Activated CD8-positive, alpha-beta memory T cell treated with anti-CD3 and anti-CD28 coated beads for 24 hours (primary cell): ENCODE data around the gene GPR176.

Experiments used
- DNase-seq: peaks from one replicate; pipeline ENCODE4 v3.0.0-alpha.2; 2020

GPR176 gene, protein sequence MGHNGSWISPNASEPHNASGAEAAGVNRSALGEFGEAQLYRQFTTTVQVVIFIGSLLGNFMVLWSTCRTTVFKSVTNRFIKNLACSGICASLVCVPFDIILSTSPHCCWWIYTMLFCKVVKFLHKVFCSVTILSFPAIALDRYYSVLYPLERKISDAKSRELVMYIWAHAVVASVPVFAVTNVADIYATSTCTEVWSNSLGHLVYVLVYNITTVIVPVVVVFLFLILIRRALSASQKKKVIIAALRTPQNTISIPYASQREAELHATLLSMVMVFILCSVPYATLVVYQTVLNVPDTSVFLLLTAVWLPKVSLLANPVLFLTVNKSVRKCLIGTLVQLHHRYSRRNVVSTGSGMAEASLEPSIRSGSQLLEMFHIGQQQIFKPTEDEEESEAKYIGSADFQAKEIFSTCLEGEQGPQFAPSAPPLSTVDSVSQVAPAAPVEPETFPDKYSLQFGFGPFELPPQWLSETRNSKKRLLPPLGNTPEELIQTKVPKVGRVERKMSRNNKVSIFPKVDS

DNA sequence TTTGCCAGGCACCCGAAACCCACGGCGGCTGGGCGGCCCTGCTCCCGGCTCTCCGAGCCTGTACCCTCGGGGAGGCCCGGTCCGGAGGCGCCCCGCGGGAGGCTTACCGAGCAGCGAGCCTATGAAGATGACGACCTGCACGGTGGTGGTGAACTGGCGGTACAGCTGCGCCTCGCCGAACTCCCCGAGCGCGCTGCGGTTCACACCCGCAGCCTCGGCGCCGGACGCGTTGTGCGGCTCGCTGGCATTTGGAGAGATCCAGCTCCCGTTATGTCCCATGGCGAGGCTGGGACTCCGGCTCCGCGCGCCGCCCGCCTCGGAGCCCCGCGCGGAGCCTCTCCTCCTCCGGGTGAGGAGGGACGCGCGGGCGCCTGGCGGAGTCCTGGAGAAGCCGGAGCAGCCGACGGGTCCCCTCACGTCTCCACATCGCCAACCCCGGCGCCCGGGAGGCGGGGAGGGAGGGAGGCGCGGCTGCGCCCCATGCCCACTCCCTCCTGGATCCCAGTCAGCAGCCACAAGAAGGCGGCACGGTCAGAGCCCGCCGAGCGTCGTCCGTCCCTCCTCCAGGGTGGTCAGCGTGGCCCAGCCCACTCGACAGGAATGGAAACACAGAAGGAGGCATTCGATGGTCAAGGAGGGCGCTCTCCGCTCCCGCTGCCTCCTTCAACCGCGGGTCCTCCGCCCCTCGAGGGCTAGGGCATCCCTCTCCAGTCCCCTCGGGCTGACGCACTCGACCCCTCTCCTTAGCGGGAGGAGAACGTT lies at the start of gene GPR176:
Gene GPR176, minus strand, starts transcription at position 519 of the 762 bp plus-strand sequence. Its CDS starts 240 bp downstream, at position 279.
- peak; percentile 72 for DNase-seq

DNA sequence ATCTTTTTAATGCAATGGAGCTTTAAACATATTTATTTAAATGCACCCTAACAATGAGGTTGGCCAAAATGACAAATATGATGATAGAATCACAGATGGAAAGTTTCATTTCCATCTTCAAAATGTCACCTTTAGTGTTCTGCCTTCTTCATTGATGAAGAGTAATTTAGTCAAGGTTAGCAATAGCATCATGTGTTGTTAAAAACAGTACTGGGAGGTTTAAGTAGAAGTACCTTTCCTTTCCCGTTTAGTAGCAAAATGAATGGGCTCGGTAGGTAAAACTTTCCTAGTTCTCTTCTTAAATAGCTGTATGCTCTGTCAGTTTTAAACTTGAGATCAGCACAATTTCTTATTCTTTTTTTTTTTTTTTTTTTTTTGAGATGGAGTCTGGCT lies 48.9 kb upstream of the GPR176 start:
- DNase-seq, result no peak

DNA sequence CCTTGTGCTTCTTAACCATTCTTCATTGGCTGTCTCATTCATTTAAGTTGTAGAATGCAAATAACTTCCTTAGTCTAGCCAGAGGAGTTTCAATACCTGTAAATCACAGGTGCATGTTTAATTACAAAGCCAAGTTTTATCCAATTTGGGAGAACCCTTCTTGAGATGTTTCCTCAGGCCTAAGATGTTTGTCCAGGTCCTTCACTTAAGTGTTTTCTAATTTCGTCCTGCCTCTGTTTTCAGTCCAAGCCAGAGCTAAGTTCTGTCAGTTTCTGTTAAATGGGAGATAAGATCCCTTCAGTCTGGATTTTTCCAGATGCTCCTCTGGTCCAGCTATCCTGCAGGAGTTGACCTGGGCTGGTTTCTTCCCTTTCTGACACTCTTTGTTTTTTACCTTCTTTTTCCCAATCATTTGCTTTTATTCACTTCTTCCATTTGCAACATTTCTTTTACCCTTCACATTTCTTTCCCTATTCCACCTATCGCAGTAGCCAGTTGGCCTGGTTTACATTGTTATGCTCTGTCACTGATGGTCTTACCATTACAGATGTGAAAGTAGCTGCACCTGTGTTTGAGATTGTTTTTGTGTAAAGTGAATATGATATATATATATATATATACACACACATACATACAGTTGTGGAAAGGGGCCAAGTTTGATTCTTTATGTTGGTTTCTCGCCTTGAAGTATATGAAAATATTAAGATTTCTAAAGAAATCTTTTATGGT lies 48.4 kb upstream of the GPR176 start:
- no peak for DNase-seq

DNA sequence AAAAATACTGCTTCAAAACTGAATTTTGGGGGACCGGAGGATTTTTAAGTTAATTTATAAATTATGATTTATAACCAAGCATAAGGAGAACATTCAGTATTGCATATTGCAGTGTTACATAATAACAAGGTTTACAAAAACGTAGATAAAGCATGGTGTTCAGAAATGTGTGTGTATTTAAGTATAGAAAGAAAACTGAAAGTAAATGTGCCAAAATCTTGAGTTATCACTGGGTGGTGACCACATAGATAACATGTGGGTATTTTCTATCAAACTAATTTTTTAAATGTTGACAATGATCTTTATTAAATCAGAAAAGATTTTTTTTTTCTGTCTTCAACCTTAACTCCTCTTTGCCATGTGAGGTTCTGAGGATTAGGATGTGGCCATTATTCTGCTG lies 46.5 kb upstream of the GPR176 start:
- no peak for DNase-seq

DNA sequence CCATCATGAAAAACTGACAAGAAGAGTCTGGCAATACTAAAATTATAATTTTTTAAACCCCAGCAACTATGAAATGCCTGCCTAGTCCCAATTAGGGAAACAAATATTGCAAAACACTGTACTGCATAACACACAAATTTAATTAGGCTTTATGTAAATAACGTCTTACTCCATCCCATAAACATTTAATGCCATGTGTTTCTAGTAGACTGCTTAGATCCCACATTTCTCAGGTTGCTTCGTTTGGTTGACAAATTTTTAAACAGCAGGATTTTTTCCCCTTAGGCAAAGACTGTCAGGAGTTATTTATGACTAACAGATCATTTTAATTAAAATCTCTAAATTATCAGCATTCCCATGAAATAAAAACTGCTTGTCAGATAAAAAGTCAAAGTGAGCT lies 43.7 kb upstream of the GPR176 start:
- no peak for DNase-seq

DNA sequence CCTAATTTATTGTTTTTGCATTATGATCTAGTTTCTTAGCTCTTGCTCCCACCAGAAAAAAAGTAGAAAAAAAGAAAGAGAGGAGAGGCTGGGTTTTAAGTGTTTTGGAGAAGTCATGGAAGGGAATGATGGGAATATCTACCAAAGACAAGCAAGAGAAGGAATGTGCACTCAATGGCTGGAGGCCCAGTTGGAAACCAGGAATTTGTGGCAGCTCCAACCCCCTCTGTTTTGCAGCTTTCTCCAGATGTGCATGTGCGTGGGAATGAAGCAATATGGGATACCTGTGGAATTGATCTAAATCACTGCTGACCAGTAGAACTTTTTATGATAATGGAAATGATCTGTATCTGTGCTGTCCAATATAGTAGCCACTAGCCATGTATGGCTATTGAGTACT lies 41.0 kb upstream of the GPR176 start:
- DNase-seq, result no peak

DNA sequence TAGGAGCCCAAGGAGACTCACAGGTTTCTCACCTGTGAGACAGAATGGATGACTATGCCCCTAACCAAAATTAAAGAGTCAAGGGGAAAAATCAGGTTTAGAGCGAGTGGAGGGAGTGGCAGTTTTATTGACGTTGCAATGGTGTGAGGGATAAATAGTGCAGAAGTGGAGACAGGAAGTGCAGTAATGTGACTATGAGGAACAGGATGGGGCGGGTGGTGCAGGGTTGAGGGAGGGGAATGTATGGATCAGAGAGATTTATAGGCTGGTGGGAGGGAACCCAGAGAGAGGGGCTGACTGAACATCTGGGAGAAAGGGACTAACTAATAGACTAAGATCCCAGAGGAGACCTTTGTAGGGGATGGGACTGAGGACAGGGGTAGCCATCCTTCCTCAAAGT lies 40.3 kb upstream of the GPR176 start:
- DNase-seq, result no peak

DNA sequence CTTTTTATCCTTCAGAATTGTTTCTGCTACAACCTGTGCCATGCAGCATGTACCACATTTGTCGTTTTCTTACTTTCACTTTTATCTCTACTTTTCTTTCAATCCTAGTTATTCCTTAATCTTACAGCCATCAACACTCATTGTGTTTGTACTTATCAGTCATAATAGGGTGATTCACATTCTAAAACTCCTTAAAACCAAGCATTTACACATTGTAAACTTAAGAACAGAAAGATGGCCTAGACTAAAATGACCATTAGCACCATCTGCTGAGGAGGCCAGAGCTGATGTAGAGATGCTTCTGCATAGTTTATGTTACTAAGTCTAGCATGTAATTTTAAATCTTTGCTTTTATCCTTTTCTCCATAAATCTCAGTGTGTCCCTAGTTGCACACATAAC lies 39.3 kb upstream of the GPR176 start:
- no peak for DNase-seq

DNA sequence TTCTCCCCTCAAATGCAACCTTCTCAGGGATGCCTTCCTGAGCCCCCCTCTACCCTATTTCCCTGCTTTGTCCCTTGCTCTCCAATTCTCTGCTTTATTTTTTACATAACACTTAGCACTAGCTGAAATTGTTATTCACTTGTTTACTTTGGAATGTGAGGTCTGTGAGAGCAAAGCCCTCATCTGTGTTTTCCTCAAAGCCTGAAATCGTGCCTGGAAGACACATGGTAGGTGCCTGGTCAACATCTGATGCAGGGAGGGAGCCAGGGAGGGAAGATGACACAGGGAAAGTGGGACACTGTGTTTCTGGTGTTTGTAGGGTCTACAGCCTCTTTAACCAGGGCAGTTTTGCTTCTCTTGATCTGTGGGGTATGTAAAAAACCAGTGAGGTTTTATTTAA lies 37.4 kb upstream of the GPR176 start:
- no peak for DNase-seq

DNA sequence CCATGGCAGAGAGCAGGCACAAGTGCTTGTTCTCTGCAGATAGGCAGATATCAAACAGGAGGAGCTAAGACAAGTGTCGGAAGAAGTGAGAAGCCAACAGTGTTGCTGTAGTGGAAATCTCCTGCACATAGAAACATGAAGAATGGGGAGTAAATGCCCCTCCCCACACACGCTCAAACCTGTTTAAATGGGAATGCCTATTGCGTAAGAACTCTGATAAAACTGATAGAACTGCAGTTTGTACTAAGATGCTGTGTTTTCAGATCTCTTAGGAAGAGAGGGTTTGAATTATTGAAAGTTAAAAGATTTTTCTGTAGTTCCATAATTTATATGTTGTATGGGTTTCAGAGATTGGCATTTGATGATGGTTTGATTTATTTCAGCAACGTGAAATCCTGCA lies 33.5 kb upstream of the GPR176 start:
- DNase-seq, result no peak

DNA sequence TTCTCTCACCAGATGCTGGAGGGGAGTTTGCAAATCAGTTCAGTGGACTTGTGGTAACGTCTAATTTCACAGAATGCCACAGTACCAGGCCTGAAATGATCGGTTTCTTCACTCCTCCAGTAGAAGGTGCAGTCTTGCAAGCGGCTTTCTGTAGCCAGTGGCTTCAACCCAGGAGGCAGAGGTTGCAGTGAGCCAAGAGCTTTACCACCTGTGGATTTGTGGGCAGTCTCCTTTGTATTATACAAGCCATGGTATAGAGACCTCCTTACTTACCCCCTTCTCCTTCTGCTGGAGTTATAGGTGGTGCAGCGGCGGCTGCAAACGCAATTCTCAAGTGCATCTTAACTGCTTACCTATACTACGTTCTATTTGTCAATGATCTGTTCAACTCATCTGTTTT lies 31.5 kb upstream of the GPR176 start:
- DNase-seq, result no peak

DNA sequence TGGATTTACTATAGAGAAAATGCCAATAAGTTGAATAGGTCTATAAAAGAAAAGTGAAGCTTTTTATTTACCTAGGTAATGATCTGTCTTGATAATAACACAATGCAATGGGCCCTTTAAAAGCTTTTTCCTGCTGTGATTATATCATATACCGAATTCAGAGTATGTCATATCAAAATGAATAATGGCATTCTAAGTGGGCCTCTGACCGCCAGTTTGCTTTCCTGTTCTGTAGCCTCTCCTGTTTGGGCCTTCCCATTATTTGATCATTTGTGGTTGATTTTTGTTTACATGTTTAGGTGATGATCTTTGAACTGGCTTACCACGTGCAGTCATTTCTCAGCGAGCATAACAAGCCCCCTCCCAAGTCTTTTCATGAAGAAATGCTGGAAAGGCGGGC lies 28.8 kb upstream of the GPR176 start:
- no peak for DNase-seq

DNA sequence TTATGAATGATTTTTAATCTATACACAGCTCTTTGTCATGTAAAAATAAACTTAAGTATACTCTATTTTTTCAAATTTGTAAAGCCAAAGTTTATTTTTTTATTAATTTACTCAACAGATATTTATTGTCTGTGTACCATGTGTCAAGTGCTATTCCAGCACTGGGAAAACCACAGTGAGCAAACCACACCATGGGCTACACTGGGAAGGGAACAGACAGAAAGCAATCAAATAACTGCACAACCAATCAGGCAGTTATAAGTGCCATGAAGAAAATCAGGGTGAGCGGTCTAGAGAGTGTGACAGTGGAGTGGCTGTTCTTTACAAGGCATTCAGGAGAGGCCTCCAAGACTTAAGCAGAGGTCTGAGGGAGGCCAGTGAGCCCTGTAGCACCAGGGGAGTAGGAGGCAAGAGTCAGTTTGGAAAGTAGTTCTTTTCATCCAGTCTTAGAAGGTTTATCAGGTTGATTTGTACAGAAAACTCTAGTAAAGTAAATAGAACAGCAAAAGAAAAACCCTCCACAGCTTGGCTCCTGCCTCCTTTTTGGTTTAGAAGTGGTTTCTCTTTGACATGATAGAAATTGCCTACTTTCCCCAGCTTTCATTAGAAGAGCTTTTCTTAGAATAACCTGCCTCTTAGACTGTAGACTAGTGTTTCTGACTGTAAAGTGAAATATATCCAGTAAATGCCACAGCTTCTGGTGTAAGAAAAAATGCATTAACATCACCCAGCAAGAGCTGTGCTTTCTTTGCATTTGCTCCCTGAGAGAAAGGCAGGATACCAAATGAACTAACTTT lies 27.5 kb upstream of the GPR176 start:
- DNase-seq, result no peak

DNA sequence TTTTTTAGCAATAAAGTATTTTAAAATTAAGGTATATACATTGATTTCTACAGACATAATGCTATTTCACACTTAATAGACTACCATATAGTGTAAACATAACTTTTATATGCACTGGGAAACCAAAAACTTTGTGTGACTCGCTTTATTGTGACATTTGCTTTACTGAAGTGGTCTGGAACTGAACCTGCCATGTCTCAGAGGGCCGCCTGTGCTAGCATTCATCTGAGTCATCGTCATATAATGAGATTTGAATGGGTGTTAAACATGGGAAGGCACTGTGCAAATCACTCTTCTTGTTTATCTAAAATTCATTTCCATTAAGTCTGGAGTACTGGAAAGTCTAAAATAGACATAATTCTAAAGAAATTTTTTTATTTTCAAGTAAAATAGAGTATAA lies 26.8 kb upstream of the GPR176 start:
- no peak for DNase-seq

DNA sequence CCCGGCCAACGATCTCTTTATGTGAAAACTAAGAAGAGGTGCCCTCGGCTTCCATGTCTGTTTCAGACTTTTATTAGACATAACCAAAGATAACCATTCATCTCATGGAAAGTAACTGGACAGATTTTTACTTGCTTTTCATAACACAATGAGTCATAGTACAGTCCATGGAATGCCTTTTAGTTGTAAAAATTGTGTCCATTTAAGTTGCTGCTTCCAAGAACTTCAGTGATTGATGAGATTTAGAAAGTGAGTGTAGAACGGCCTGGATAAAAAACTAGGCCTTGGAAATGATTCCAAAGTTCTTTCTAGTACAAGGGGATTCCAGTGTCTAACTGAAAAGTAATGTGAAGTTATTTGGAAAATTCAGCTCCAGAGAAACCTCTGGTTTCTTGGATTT lies 24.7 kb upstream of the GPR176 start:
- no peak for DNase-seq

DNA sequence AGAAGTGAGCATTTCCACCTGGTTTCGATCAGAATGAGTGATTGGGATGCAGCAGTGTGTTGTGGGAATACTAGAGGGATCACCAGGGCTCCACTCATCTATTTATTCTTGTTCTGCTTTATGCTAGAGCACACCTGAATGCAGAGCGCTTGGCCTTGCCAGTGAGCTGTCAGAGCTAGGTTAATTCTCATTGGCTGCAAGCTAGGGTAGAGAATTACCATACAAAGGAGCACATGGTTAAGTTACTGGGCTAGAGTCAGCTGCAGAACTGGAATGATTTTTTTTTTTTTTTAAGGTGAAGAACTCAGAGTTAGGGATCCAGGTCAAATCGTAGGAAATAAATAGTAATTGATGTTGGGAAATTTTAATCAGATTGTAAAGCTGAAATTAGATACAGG lies 22.7 kb upstream of the GPR176 start:
- no peak for DNase-seq

DNA sequence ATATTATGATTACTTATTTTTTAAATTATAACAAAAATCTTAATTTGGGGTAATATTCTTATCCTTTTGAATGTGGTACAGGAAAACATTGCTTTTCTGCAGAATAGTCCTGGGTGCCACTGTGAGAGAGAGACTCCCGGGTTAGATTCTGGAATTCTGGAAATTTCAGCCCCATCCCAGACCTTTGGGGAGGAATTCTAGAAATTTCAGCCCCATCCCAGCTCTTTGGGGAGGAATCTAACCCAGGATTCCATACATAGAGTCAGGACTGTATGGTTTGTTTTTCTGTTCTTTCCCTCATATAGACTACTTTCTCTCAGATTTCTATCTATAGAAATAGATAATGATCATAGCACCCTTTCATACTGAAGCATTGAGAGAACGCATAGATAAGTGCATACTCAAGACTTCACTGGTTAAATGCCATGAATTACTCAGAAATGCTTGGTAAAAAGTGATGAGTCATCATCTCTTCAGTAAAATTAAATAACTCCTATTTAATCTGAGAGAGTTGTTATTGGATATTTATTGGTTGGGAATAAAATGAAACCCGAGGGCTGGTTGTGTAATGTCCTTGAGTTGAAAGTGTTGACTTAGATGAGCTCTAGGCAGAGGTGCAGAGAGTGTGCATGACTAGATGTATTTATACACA lies 22.2 kb upstream of the GPR176 start:
- no peak for DNase-seq

DNA sequence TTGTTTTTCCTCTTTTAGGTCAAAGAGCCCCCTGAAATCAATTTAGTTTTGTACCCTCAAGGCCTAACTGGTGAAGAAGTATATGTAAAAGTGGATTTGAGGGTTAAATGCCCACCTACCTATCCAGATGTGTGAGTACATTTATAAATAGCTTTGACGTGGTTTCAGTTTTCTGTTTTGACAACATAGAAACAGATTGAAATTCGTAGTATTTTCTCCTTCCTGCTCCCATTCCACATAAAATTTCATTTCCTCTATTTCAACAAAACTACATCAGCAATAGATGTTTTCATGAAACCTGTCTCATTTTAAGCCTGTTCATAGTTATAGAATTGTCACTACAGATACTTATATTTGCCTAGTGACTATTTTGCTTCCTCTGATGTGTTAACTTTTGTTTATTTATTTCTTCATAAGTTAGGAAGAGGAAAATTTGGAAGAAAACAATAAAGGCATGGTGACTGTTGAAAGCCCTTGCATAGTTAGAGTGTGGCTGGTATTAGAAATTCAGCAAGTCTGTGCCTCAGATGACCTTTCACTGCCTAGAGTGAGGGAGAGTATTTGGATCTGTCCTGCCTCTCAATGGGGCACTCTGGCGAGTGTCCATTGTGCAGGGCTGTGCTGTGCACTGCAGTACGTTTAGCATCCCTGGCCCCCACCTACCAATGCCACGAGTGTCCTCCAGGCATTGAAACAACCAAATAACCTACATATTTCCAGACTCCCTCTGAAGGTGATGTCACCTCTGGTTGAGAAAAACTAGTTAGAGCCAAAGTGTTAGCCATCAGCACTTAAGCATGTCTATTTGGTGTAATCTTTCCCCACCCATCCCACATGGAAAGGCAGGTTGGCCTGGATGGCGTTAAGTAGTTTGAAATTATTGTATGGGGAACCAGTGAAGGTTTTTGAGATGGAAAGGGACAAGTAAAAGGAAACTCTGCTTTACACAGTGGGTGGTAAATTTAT lies 19.7 kb upstream of the GPR176 start:
- no peak for DNase-seq

DNA sequence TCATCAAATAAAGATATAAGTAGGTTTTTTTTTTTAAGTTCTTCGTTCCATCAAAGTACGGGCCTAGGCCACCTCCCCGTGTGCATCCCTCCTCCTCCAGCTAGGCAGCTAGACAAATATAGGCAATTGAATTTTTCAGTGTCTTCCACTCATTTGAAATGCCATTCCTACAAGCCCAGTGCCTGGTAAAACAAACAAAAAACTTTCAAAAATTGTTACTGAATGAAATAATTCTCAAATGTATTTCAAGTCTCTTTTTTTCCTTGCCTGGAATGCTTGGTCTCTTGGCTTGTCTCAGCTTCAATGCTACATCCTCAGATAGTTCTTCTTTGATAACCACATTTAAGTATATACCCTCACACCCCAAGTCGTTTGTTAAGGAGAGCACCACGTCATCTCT lies 17.6 kb upstream of the GPR176 start:
- no peak for DNase-seq

DNA sequence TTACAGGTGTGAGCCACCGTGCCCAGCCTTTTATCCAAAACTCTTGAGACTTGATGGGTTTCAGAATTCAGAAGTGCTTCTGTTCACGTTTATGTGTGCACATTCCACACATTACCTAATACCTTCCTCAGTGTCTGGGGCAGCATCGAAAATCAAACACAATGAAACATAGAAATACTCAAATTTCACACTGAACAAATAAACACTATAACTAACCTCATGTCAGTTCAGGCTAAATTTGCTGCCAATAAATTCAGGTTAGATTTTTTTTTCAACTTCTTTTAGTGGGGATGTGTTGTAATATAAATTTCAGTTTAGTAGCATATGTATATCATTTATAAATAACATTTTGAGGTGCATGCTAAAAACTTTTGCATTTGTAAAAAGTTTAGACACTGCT lies 16.6 kb upstream of the GPR176 start:
- no peak for DNase-seq

DNA sequence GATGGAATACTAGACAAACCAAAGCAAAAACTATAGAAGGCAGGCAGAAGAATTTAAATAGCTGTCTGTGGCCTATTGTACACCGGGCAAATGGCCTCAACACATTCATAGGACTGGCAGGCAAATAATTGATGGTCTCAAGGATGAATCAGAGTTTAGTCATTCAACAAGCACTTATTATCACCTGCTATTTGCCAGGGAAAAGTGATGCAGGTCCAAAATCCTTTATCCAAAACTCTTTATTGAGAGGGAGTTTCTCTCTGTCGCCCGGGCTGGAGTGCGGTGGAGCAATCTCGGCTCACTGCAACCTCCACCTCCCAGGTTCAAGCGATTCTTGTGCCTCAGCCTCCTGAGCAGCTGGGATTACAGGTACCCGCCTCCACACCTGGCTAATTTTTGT lies 16.1 kb upstream of the GPR176 start:
- DNase-seq, result no peak
